Nephron (organoid): ENCODE data around the gene CKB.
A peak's percentile ranks its signal among the peaks of the same experiment; 100 is the strongest.

Experiments
- H3K27ac Mint-ChIP-seq, 3 experiments: 2 replicates each; pipeline ENCODE4 v1.8.0; 2020; ENCODE audit warnings: mixed read lengths in 3 of 3, mild to moderate bottlenecking in 2 of 3, moderate library complexity in 1 of 3
- H3K27me3 Mint-ChIP-seq: 2 replicates; pipeline ENCODE4 v1.8.0; 2021; ENCODE audit warnings: low read depth, mild to moderate bottlenecking, moderate library complexity, mixed read lengths
- H3K36me3 Mint-ChIP-seq: 2 replicates; pipeline ENCODE4 v1.8.0; 2020; ENCODE audit warnings: low read depth, mixed read lengths
- H3K4me1 Mint-ChIP-seq: 2 replicates; pipeline ENCODE4 v1.8.0; 2020; ENCODE audit warnings: mixed read lengths
- H3K4me3 Mint-ChIP-seq, 3 experiments: 2 replicates each; pipeline ENCODE4 v1.8.0; 2020; ENCODE audit warnings: mild to moderate bottlenecking in 3 of 3, mixed read lengths in 3 of 3, moderate library complexity in 2 of 3
- H3K9me3 Mint-ChIP-seq: 2 replicates; pipeline ENCODE4 v1.8.0; 2020; ENCODE audit warnings: mixed read lengths
- CTCF ChIP-seq, 3 experiments: fragments of 200-600 bp; sonication (generic); IDR thresholded peaks; one replicate each; pipeline ENCODE4 v1.5.0; 2021; ENCODE audit warnings: antibody characterized with exemption in 3 of 3; ENCODE audit not compliant: unreplicated experiment in 3 of 3

The CKB gene

GRCh38 chr14:103535081-103535890 lies 12.7 kb upstream of the CKB start:
- no peaks in the 10 kb centered on the region for H3K9me3 Mint-ChIP-seq
- H3K36me3 Mint-ChIP-seq: no peaks in the 10 kb centered on the region
- peaks cover 14% of the 10 kb centered on the region for H3K4me1 Mint-ChIP-seq
- TF ChIP-seq CTCF (IDR thresholded peaks at IDR 0.05; ENCODE audit: unreplicated experiment in 3 of 3): no peak
- no peaks in the 10 kb centered on the region for H3K27me3 Mint-ChIP-seq
- H3K4me3 Mint-ChIP-seq: no peak overlapping the region
- no peak overlapping the region for H3K27ac Mint-ChIP-seq

GRCh38 chr14:103534576-103535061 lies 12.0 kb upstream of the CKB start:
- Mint-ChIP-seq H3K4me1 (peaks cover 13% of the 10 kb centered on the region), H3K36me3 (no peaks in the 10 kb centered on the region), H3K4me3 (no peak overlapping the region), H3K27ac (no peak overlapping the region), H3K9me3 (no peaks in the 10 kb centered on the region), H3K27me3 (no peaks in the 10 kb centered on the region)
- TF ChIP-seq CTCF (IDR thresholded peaks at IDR 0.05; ENCODE audit: unreplicated experiment in 3 of 3): no peak

GRCh38 chr14:103533999-103534575 lies 11.5 kb upstream of the CKB start:
- H3K4me3 Mint-ChIP-seq: no peak overlapping the region
- no peaks in the 10 kb centered on the region for H3K36me3 Mint-ChIP-seq
- no peak for TF ChIP-seq CTCF (IDR thresholded peaks at IDR 0.05; ENCODE audit: unreplicated experiment in 3 of 3)
- no peaks in the 10 kb centered on the region for H3K9me3 Mint-ChIP-seq
- no peaks in the 10 kb centered on the region for H3K27me3 Mint-ChIP-seq
- H3K27ac Mint-ChIP-seq: no peak overlapping the region
- peaks cover 13% of the 10 kb centered on the region for H3K4me1 Mint-ChIP-seq

- no peak for TF ChIP-seq CTCF (IDR thresholded peaks at IDR 0.05; ENCODE audit: unreplicated experiment in 3 of 3)
- Mint-ChIP-seq H3K36me3 (no peaks in the 10 kb centered on the region), H3K4me1 (peaks cover 20% of the 10 kb centered on the region), H3K4me3 (no peak overlapping the region), H3K27ac (no peak overlapping the region), H3K9me3 (no peaks in the 10 kb centered on the region), H3K27me3 (no peaks in the 10 kb centered on the region)
These were observed 10.7 kb upstream of the CKB start for GRCh38 chr14:103533137-103533998.

- no peak for TF ChIP-seq CTCF (IDR thresholded peaks at IDR 0.05; ENCODE audit: unreplicated experiment in 3 of 3)
- peak overlapping the region; percentile 12 to 63 (median 42) for H3K4me3 Mint-ChIP-seq
- no peaks in the 10 kb centered on the region for H3K36me3 Mint-ChIP-seq
These were observed 9.8 kb upstream of the CKB start for GRCh38 chr14:103532216-103533136.

More at GRCh38 chr14:103532216-103533136, 9.8 kb upstream of the CKB start:
- no peaks in the 10 kb centered on the region for H3K9me3 Mint-ChIP-seq
- H3K27me3 Mint-ChIP-seq: peaks cover 1% of the 10 kb centered on the region
- no peak overlapping the region for H3K27ac Mint-ChIP-seq
- H3K4me1 Mint-ChIP-seq: peaks cover 27% of the 10 kb centered on the region
